AG09309 (cell line): ENCODE results near the gene TCERG1L.

Experiments
- DNase-seq: peaks from one replicate; pipeline ENCODE4 v3.0.0-alpha.2; 2010; ENCODE audit warnings: low read depth
- H3K4me3 ChIP-seq: 2 replicates; pipeline ENCODE4 v1.5.1; 2011; ENCODE audit warnings: mild to moderate bottlenecking, low read depth, low read length, moderate library complexity; ENCODE audit not compliant: control insufficient read depth
- CTCF ChIP-seq: IDR thresholded peaks from 2 replicates; pipeline ENCODE4 v1.5.1; 2011; ENCODE audit warnings: mild to moderate bottlenecking, low read depth, low read length, inconsistent platforms; ENCODE audit not compliant: insufficient read depth, control insufficient read depth; ENCODE audit errors: missing control alignments

The TCERG1L gene

DNA sequence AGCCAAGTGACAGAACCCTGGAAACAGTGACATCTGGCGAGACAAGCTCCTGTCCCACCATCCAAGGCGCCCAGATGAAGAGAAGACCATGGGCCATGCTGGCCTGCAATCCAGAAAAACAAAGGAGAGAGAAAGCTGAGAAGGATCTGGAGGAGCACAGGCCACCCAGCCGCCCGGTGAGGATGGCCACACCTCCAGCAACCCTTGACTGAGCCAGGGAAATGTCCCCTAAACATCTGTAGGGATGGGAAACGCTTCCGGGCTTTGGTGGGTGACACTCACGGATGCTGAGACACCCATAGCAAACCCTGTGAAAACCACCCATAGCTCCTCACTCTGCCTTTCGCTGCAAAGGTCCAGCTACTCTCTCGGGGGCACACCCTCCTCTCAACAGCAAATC is 32.0 kb downstream of the TCERG1L start:
- no peak overlapping the region for H3K4me3 ChIP-seq
- no peak for TF ChIP-seq CTCF
- no peak for DNase-seq

GRCh38 chr10:131277969-131278368 is 33.6 kb downstream of the TCERG1L start:
- no peak for TF ChIP-seq CTCF
- no peak overlapping the region for H3K4me3 ChIP-seq
- no peak for DNase-seq

DNA sequence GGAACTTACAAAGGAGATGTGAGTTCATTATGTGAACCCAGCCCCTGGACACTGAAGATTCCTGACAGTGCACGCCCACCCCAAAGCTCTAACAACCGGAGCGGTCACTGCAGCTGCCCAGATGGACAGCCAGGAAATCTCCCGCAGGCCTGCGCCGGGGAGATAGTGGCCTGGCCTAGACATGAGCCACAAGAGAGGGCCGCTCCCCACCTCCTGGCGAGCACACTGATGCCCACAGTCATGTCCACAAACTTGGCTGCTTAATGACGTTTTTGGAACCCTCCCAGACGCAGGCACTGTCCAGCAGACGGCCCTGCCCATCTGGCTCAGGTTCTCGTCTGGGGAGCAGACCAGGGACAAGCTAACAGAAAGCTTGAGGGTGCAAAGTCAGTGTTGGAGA is 34.2 kb downstream of the TCERG1L start:
- no peak for TF ChIP-seq CTCF
- DNase-seq: no peak
- no peak overlapping the region for H3K4me3 ChIP-seq

- H3K4me3 ChIP-seq: no peak overlapping the region
- no peak for TF ChIP-seq CTCF
- no peak for DNase-seq
These were observed 35.8 kb downstream of the TCERG1L start for GRCh38 chr10:131275691-131276090.

- no peak overlapping the region for H3K4me3 ChIP-seq
- DNase-seq: no peak
- no peak for TF ChIP-seq CTCF
These were observed 36.6 kb downstream of the TCERG1L start for GRCh38 chr10:131274883-131275282.

- H3K4me3 ChIP-seq: no peak overlapping the region
- TF ChIP-seq CTCF: no peak
- no peak for DNase-seq
These were observed 37.2 kb downstream of the TCERG1L start for GRCh38 chr10:131274133-131274880.
